Spleen (tissue), 7 donors: ENCODE data around the gene S100A1.

Experiments
- POLR2A ChIP-seq, 3 donors: fragments of 450-650 bp; IDR thresholded peaks; one replicate each; pipeline ENCODE4 v1.5.1; 2017; ENCODE audit warnings: antibody characterized with exemption in 3 of 3, mild to moderate bottlenecking in 1 of 3
- POLR2AphosphoS5 ChIP-seq, 3 donors: sonication (generic); formaldehyde crosslinking; IDR thresholded peaks; one replicate each; pipeline ENCODE4 v1.5.1; 2017; ENCODE audit warnings: antibody characterized with exemption in 3 of 3
- TF ChIP-seq, protein P1 (sequence below), 11 experiments: fragments of 200-600 bp in 7 of 11; fragments of 450-650 bp in 4 of 11; sonication (generic) in 4 of 11; IDR thresholded peaks in 8 of 11; conservative IDR thresholded peaks in 3 of 11; 1 replicate in 7 of 11; 2 replicates in 4 of 11; pipeline versions ENCODE4 v1.4.0 to v1.8.0; 2016 to 2021; ENCODE audit warnings: antibody characterized with exemption in 11 of 11, inconsistent platforms in 4 of 11, mild to moderate bottlenecking in 1 of 11
- donor health status: DM: no; HTN: no; CAD: no; lungs with moderate emphysema.
- donor health status: DM: no; HTN: no; CAD: no.
- donor health status: DM: no; HTN: no; CAD: no.

DNA sequence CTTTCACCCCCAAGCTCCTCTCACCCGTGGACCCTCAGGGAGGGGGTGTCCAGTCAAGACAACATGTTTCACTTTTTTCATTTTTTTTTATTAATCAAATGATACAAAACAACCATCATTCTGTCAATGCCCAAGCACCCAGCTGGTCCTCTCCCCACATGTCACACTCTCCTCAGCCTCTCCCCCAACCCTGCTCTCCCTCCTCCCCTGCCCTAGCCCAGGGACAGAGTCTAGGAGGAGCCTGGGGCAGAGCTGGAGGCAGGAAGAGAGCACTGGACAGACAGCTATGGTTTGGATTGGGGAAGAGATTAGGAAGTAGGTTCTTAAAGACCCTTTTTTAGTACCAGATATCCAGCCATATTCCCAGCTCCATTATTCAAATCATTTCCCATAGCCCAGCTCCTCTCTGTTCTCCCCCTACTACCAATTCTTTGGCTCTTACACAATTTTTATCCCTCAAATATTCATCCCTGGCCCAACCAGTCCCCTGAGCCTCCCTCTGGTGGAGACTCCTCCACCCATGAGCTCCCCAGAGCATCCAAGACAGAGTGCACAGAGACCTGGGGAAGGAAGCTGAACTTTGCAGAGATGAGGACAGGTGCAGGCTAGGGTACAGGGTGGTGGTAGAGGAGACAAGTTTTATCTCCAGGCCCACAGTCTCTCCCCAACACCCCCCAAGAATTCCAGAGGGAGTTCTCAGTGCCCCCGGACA is 13.9 kb upstream of the S100A1 start:
- TF ChIP-seq, protein P1, sequence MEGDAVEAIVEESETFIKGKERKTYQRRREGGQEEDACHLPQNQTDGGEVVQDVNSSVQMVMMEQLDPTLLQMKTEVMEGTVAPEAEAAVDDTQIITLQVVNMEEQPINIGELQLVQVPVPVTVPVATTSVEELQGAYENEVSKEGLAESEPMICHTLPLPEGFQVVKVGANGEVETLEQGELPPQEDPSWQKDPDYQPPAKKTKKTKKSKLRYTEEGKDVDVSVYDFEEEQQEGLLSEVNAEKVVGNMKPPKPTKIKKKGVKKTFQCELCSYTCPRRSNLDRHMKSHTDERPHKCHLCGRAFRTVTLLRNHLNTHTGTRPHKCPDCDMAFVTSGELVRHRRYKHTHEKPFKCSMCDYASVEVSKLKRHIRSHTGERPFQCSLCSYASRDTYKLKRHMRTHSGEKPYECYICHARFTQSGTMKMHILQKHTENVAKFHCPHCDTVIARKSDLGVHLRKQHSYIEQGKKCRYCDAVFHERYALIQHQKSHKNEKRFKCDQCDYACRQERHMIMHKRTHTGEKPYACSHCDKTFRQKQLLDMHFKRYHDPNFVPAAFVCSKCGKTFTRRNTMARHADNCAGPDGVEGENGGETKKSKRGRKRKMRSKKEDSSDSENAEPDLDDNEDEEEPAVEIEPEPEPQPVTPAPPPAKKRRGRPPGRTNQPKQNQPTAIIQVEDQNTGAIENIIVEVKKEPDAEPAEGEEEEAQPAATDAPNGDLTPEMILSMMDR (IDR thresholded peaks at IDR 0.05 in 8 of 11, conservative IDR thresholded peaks at IDR 0.05 in 3 of 11): no peak
- TF ChIP-seq POLR2A (IDR thresholded peaks at IDR 0.05) (no peak), POLR2AphosphoS5 (IDR thresholded peaks at IDR 0.05) (no peak)
